ENCODE results near the gene MAP3K14. TPM values are rescaled to one million over a fixed set of nuclear protein-coding genes. Genes with fewer than 3 reads are reported as not detected.

Gene MAP3K14
- total RNA-seq, 1 experiment from 2014 or later, result 16.4 TPM

DNA sequence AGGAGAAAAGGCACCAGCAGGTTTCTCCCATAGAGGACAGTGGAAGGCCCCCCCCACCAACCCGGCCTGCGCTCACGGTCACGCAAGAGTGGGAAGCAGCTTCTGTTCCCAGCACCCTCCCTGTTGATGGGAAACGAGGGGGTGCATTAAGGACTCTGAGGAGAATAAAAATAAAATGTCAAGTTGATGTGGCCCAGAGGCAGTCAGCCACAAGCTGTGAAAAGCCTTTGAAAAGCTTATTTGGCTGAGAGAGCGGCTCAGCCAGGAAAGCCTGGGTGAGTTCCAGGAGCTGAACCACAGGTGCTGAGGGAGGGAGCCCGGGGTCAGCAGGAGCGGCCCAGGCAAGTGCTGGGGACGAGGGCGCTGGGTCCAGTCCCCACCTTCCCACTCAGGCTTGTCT lies 28.0 kb downstream of the MAP3K14 start:
- peaks cover 51% of the 10 kb centered on the region for H3K79me2 ChIP-seq (ENCODE audit: insufficient read depth, low read length)
- TF ChIP-seq EGR1 (IDR thresholded peaks at IDR 0.05; ENCODE audit: low read depth) (no peak), POLR2A (IDR thresholded peaks at IDR 0.05; ENCODE audit: borderline replicate concordance, extremely low read depth, insufficient read depth, insufficient read length) (no peak), RAD21 (IDR thresholded peaks at IDR 0.05; ENCODE audit: low read depth) (no peak), CEBPB (IDR thresholded peaks at IDR 0.05; ENCODE audit: low read depth) (no peak), SIN3A (IDR thresholded peaks at IDR 0.05; ENCODE audit: low read depth) (no peak), ATF3 (IDR thresholded peaks at IDR 0.05) (no peak), FOSL1 (IDR thresholded peaks at IDR 0.05; ENCODE audit: low read depth) (no peak), ZNF274 (IDR thresholded peaks at IDR 0.05; ENCODE audit: low read depth, low read length) (no peak), SRF (IDR thresholded peaks at IDR 0.05; ENCODE audit: low read depth) (no peak), ZFX (IDR thresholded peaks at IDR 0.05) (no peak), TCF7L2 (IDR thresholded peaks at IDR 0.05; ENCODE audit: borderline replicate concordance, extremely low read depth, insufficient read depth, insufficient read length) (no peak), POLR2AphosphoS5 (IDR thresholded peaks at IDR 0.05; ENCODE audit: low read depth, low read length) (no peak), EZH2 (IDR thresholded peaks at IDR 0.05) (no peak), ELF1 (IDR thresholded peaks at IDR 0.05; ENCODE audit: borderline replicate concordance, low read depth) (no peak)
- TF ChIP-seq, protein P1, sequence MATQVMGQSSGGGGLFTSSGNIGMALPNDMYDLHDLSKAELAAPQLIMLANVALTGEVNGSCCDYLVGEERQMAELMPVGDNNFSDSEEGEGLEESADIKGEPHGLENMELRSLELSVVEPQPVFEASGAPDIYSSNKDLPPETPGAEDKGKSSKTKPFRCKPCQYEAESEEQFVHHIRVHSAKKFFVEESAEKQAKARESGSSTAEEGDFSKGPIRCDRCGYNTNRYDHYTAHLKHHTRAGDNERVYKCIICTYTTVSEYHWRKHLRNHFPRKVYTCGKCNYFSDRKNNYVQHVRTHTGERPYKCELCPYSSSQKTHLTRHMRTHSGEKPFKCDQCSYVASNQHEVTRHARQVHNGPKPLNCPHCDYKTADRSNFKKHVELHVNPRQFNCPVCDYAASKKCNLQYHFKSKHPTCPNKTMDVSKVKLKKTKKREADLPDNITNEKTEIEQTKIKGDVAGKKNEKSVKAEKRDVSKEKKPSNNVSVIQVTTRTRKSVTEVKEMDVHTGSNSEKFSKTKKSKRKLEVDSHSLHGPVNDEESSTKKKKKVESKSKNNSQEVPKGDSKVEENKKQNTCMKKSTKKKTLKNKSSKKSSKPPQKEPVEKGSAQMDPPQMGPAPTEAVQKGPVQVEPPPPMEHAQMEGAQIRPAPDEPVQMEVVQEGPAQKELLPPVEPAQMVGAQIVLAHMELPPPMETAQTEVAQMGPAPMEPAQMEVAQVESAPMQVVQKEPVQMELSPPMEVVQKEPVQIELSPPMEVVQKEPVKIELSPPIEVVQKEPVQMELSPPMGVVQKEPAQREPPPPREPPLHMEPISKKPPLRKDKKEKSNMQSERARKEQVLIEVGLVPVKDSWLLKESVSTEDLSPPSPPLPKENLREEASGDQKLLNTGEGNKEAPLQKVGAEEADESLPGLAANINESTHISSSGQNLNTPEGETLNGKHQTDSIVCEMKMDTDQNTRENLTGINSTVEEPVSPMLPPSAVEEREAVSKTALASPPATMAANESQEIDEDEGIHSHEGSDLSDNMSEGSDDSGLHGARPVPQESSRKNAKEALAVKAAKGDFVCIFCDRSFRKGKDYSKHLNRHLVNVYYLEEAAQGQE (IDR thresholded peaks at IDR 0.05; ENCODE audit: low read depth), result no peak
- TF ChIP-seq, protein P2, sequence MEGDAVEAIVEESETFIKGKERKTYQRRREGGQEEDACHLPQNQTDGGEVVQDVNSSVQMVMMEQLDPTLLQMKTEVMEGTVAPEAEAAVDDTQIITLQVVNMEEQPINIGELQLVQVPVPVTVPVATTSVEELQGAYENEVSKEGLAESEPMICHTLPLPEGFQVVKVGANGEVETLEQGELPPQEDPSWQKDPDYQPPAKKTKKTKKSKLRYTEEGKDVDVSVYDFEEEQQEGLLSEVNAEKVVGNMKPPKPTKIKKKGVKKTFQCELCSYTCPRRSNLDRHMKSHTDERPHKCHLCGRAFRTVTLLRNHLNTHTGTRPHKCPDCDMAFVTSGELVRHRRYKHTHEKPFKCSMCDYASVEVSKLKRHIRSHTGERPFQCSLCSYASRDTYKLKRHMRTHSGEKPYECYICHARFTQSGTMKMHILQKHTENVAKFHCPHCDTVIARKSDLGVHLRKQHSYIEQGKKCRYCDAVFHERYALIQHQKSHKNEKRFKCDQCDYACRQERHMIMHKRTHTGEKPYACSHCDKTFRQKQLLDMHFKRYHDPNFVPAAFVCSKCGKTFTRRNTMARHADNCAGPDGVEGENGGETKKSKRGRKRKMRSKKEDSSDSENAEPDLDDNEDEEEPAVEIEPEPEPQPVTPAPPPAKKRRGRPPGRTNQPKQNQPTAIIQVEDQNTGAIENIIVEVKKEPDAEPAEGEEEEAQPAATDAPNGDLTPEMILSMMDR (IDR thresholded peaks at IDR 0.05 in 2 of 3, conservative IDR thresholded peaks at IDR 0.05 in 1 of 3; ENCODE audit: borderline replicate concordance in 1 of 3, insufficient read depth in 1 of 3, low read depth in 2 of 3, low read length in 2 of 3), result no peak
- TF ChIP-seq, protein P3, sequence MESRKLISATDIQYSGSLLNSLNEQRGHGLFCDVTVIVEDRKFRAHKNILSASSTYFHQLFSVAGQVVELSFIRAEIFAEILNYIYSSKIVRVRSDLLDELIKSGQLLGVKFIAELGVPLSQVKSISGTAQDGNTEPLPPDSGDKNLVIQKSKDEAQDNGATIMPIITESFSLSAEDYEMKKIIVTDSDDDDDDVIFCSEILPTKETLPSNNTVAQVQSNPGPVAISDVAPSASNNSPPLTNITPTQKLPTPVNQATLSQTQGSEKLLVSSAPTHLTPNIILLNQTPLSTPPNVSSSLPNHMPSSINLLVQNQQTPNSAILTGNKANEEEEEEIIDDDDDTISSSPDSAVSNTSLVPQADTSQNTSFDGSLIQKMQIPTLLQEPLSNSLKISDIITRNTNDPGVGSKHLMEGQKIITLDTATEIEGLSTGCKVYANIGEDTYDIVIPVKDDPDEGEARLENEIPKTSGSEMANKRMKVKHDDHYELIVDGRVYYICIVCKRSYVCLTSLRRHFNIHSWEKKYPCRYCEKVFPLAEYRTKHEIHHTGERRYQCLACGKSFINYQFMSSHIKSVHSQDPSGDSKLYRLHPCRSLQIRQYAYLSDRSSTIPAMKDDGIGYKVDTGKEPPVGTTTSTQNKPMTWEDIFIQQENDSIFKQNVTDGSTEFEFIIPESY (IDR thresholded peaks at IDR 0.05; ENCODE audit: extremely low read depth, insufficient replicate concordance, low read length), result no peak
- TF ChIP-seq, protein P4, sequence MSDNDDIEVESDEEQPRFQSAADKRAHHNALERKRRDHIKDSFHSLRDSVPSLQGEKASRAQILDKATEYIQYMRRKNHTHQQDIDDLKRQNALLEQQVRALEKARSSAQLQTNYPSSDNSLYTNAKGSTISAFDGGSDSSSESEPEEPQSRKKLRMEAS (IDR thresholded peaks at IDR 0.05), result no peak
- H3K9ac ChIP-seq (ENCODE audit: low read length), result no peak overlapping the region
- peaks cover 28 to 54% of the 10 kb centered on the region in 2 experiments; a peak in 3 of 4 replicates for H3K36me3 ChIP-seq (ENCODE audit: control insufficient read depth in 1 of 2, insufficient read depth in 2 of 2, low read length in 2 of 2)
- RAD21 ChIA-PET (ENCODE audit: low non-redundant PET in 1 of 2, low total read pairs in 2 of 2, uncharacterized antibody in 2 of 2, unreplicated experiment in 2 of 2), result no interaction called here
- H2AFZ ChIP-seq (ENCODE audit: low read depth, low read length, poor library complexity, severe bottlenecking), result no peak overlapping the region
- H3K4me1 ChIP-seq (ENCODE audit: control insufficient read depth in 1 of 2, insufficient read depth in 2 of 2, low read length in 2 of 2), result peaks cover 10 to 14% of the 10 kb centered on the region in 2 experiments
- no peak overlapping the region for H3K27ac ChIP-seq (ENCODE audit: low read depth, low read length)
- POLR2A ChIA-PET, result no interaction called here
- DNase-seq (ENCODE audit: low read depth, low spot score), result no peak
- H3K4me2 ChIP-seq (ENCODE audit: low read length), result no peak overlapping the region
- no peaks in the 10 kb centered on the region for H3K9me2 ChIP-seq (ENCODE audit: insufficient read depth)
- no TSS peak for BruUV-seq (replicated peaks)
- intact Hi-C loops (cut with micrococcal nuclease), result no loop called here
- H3K27me3 ChIP-seq (ENCODE audit: insufficient read depth, low read length), result no peaks in the 10 kb centered on the region
- no peak overlapping the region for H3K4me3 ChIP-seq (replicated peaks in 1 of 2; ENCODE audit: low read depth in 1 of 2, low read length in 2 of 2)
- H3K9me3 ChIP-seq (ENCODE audit: control insufficient read depth in 1 of 2, insufficient read depth in 1 of 2, low read depth in 1 of 2, low read length in 2 of 2), result no peaks in the 10 kb centered on the region
- ATAC-seq, result no peak
- H4K20me1 ChIP-seq (ENCODE audit: insufficient read depth), result peaks cover 9% of the 10 kb centered on the region; the same call in 1 of the 2 replicates
- CTCF ChIA-PET, result interaction anchor here (1.3 kb wide), 1 partner anchor 12 kb away, joined by 3 read pairs; no protein-coding TSS in a partner anchor

Measured in HCT116 (cell line).